Gastroesophageal sphincter (tissue), 3 donors: Measurements from ENCODE around the gene ZNF830.

Experiments used
- EP300 ChIP-seq: sonication (generic); formaldehyde crosslinking; IDR thresholded peaks from one replicate; pipeline ENCODE4 v1.6.1; 2017; ENCODE audit warnings: antibody characterized with exemption, mild to moderate bottlenecking
- POLR2A ChIP-seq, 2 donors: fragments of 450-650 bp; IDR thresholded peaks; one replicate each; pipeline ENCODE4 v1.6.1; 2017; ENCODE audit warnings: antibody characterized with exemption in 2 of 2, mild to moderate bottlenecking in 2 of 2, moderate library complexity in 1 of 2
- POLR2AphosphoS5 ChIP-seq: sonication (generic); formaldehyde crosslinking; IDR thresholded peaks from one replicate; pipeline ENCODE4 v1.6.1; 2017; ENCODE audit warnings: antibody characterized with exemption
- TF ChIP-seq, protein P1 (sequence below), 4 experiments: fragments of 200-600 bp in 2 of 4; fragments of 450-650 bp in 2 of 4; sonication (generic) in 1 of 4; IDR thresholded peaks; one replicate each; pipeline ENCODE4 v1.5.1; 2017 to 2019; ENCODE audit warnings: antibody characterized with exemption in 4 of 4, mild to moderate bottlenecking in 2 of 4, moderate library complexity in 2 of 4

DNA sequence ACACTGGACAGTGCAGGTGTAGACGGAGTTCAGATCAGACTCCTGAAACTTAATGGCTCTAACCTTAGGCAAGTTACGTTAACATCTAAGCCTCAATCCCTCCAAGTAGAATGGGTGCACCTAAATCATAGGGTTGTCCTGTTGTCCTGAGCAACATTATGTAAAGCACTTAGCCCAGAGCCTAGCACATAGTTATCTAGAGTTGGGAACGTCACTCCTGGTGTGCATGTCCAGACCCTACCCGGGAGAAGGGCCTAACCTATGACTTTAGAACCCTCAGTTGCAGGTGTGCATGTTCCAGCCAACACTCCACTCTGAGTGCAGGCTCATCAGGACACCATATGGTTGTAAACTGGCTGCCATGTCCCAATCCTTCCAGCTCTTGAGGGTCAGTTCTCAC is 45.0 kb downstream of the ZNF830 start:
- TF ChIP-seq, protein P1, sequence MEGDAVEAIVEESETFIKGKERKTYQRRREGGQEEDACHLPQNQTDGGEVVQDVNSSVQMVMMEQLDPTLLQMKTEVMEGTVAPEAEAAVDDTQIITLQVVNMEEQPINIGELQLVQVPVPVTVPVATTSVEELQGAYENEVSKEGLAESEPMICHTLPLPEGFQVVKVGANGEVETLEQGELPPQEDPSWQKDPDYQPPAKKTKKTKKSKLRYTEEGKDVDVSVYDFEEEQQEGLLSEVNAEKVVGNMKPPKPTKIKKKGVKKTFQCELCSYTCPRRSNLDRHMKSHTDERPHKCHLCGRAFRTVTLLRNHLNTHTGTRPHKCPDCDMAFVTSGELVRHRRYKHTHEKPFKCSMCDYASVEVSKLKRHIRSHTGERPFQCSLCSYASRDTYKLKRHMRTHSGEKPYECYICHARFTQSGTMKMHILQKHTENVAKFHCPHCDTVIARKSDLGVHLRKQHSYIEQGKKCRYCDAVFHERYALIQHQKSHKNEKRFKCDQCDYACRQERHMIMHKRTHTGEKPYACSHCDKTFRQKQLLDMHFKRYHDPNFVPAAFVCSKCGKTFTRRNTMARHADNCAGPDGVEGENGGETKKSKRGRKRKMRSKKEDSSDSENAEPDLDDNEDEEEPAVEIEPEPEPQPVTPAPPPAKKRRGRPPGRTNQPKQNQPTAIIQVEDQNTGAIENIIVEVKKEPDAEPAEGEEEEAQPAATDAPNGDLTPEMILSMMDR (IDR thresholded peaks at IDR 0.05), result no peak
- TF ChIP-seq POLR2A (IDR thresholded peaks at IDR 0.05) (no peak), POLR2AphosphoS5 (no peak), EP300 (no peak)
